Measurements from ENCODE around the gene CLEC4M.
"Not testable (repeated sequence)": the region's sequence is repeated elsewhere in the genome, so short reads cannot be mapped to it uniquely, and the experiment has no call there.

CLEC4M gene

DNA sequence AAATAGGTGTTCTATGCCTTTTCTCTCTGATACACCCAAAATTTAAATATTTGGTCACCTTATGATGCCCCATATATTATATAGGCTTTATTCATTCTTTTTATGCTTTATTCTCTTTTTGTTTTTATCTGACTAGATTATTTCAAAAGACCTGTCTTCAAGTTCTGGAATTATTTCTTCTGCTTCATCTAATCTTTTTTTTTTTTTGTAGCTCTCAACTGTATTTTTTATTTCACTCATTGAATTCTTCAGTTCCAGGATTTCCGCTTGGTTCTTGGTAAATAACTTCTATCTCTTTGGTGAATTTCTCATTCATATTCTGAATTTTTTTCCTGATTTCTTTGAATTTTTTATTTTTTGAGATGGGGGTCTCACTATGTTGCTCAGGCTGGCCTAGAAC is 3.9 kb upstream of the CLEC4M start:
- no peak for DNase-seq (ENCODE audit: low spot score)
- no peak overlapping the region for H3K27ac ChIP-seq
- no peak overlapping the region for H3K4me3 ChIP-seq
- TF ChIP-seq, protein P1, sequence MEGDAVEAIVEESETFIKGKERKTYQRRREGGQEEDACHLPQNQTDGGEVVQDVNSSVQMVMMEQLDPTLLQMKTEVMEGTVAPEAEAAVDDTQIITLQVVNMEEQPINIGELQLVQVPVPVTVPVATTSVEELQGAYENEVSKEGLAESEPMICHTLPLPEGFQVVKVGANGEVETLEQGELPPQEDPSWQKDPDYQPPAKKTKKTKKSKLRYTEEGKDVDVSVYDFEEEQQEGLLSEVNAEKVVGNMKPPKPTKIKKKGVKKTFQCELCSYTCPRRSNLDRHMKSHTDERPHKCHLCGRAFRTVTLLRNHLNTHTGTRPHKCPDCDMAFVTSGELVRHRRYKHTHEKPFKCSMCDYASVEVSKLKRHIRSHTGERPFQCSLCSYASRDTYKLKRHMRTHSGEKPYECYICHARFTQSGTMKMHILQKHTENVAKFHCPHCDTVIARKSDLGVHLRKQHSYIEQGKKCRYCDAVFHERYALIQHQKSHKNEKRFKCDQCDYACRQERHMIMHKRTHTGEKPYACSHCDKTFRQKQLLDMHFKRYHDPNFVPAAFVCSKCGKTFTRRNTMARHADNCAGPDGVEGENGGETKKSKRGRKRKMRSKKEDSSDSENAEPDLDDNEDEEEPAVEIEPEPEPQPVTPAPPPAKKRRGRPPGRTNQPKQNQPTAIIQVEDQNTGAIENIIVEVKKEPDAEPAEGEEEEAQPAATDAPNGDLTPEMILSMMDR (IDR thresholded peaks at IDR 0.05): no peak

DNA sequence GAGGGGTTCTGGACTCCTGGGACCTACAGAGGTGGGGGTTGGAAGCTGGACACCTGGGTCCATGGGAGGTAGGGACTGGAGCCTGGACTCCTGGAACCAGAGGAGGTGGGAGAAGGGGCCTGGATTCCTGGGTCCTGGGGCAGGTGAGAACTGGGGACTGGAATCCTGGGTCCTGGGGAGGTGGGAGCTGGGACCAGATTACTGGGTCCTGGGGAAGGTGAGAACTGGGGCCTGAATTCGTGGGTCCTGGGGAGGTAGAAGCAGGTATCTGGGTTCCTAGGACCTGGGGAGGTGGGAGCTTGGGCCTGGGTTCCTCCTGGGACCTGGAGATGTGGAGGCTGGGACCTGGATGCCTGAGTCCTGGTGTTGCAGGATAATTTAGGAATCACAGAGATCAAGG is 653 bp downstream of the CLEC4M start:
- H3K27ac ChIP-seq: no peak overlapping the region
- TF ChIP-seq, protein P1 (IDR thresholded peaks at IDR 0.05): no peak
- no peak overlapping the region for H3K4me3 ChIP-seq
- no peak for DNase-seq (ENCODE audit: low spot score)

DNA sequence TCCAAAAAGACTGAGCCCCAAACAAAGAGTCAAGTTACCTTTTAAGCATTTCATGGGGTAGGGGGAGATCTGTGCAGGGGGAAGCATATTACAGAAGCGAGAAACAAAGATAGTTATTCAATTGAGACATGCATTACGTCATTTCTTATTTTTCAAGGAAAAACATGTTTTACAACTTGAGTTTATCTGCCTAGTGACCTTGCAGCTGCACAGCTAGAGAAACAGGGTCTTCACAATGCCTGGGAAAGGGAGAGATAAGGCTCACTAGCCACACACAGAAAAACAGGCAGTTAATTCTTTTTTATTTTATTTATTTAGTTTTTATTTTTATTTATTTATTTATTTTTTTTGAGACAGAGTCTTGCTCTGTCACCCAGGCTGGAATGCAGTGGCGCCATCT is 1.1 kb downstream of the CLEC4M start:
- not testable (repeated sequence) for H3K4me3 ChIP-seq; DNase-seq (ENCODE audit: low spot score); H3K27ac ChIP-seq

DNA sequence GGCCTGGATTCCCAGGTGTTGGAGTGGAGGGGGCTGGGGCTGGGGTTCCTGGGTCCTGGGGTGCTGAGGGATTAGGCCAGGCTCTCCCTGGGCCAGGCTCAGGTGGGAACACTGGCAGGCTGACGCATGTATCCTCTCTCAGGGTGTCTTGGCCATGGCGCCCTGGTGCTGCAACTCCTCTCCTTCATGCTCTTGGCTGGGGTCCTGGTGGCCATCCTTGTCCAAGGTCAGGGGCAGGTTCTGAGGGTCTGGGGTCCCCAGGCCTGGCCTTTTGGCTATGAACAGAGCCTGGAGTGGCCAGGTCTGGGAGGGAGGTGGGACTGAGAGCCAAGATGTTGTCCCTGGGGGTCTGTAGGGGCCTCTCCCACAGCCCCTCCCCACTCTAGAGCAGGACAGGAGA is 2.0 kb downstream of the CLEC4M start:
- not testable (repeated sequence) for DNase-seq (ENCODE audit: low spot score); H3K27ac ChIP-seq; H3K4me3 ChIP-seq

DNA sequence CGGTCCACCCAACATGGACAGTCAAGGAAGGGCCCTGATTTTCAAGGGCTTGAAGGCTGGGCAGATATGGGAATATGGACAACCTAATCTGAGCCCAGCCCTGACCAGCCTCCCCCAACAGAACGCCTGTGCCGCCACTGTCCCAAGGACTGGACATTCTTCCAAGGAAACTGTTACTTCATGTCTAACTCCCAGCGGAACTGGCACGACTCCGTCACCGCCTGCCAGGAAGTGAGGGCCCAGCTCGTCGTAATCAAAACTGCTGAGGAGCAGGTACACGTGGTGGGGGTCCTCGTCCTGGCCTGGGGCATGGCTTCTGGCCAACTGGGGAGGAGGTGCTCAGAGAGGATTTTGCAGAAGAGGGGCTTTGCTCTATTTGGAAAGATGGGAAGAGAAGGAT is 3.5 kb downstream of the CLEC4M start:
- Histone ChIP-seq H3K4me3 (no peak overlapping the region), H3K27ac (no peak overlapping the region)
- TF ChIP-seq, protein P1 (IDR thresholded peaks at IDR 0.05): no peak
- no peak for DNase-seq (ENCODE audit: low spot score)

DNA sequence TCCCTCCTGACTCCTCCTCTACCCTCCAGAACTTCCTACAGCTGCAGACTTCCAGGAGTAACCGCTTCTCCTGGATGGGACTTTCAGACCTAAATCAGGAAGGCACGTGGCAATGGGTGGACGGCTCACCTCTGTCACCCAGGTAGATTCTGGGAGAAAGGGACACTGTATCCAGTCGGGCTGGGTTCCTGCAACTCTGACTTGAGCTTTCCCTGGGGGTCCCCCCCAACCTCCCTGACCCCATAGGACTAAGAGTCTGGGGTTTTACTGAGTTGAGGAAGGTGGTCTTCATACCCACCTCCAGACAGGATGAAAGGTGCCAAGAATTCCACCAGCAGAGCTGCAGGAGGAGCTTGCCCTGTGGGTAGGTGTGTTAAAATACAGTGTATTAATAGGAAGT is 4.4 kb downstream of the CLEC4M start:
- TF ChIP-seq, protein P1 (IDR thresholded peaks at IDR 0.05): no peak
- Histone ChIP-seq H3K4me3 (no peak overlapping the region), H3K27ac (no peak overlapping the region)
- DNase-seq (ENCODE audit: low spot score): no peak

DNA sequence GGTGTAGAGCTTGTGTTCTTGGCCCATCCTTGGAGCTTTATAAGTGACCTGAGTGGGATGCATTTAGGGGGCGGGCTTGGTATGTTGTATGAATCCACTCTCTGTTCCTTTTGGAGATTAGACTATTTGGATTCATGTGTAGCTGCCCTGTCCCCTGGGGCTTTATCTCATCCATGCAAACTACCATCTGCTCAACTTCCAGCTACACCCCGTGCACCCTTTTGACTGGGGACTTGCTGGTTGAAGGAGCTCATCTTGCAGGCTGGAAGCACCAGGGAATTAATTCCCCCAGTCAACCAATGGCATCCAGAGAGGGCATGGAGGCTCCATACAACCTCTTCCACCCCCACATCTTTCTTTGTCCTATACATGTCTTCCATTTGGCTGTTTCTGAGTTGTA is 6.1 kb downstream of the CLEC4M start:
- H3K27ac ChIP-seq: no peak overlapping the region
- TF ChIP-seq, protein P1 (IDR thresholded peaks at IDR 0.05): no peak
- no peak overlapping the region for H3K4me3 ChIP-seq
- DNase-seq (ENCODE audit: low spot score): no peak

DNA sequence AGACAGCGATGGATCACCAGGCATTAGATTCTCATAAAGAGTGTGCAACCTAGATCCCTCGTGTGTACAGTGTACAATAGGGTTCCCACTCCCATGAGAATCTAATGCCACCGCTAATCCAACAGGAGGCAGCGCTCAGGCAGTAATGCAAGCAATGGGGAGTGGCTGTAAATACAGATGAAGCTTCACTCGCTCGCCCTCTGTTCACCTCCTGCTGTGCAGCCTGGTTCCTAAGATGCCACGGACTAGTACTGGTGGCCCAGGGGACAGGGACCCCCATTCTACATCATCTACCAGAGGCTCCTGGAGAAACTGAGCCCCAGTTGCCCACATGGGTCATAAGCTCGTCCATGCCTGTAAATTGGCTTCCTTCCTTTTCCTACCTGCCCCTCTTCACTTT is 8.0 kb downstream of the CLEC4M start:
- Histone ChIP-seq H3K27ac (no peak overlapping the region), H3K4me3 (no peak overlapping the region)
- TF ChIP-seq, protein P1 (IDR thresholded peaks at IDR 0.05): no peak
- no peak for DNase-seq (ENCODE audit: low spot score)
